Measurements from ENCODE around the gene PIM1.

The PIM1 gene

DNA sequence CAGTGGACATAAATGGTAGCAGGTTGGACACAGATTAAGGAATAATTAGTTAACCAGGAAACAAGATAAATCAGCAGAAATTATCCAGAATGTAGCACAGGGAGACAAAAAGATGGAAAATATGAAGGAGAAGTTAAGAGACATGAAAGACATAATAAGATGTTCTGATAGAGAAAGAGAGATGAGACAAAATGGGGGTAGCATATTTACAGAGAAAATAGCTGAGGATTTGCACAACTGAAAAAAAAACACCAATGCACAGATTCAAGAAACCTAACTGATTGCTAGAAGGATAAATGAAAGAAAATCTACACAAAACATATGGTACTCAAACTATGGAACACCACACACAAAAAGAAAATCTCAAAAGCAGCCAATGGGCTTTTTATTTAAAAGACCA lies 53.0 kb downstream of the PIM1 start:
- peaks cover 5% of the 10 kb centered on the region for H3K4me1 ChIP-seq (ENCODE audit: control insufficient read depth, insufficient read depth, low read length, poor library complexity, severe bottlenecking)
- H3K27ac ChIP-seq (ENCODE audit: insufficient read depth, low read length, poor library complexity, severe bottlenecking) = no peak overlapping the region
- no peak for DNase-seq
- peak overlapping the region; percentile 66 for H3K4me3 ChIP-seq (ENCODE audit: insufficient read depth, low read depth, low read length, poor library complexity, severe bottlenecking)
- no peaks in the 10 kb centered on the region for H3K36me3 ChIP-seq (ENCODE audit: control insufficient read depth, insufficient read depth, low read length)
- no peaks in the 10 kb centered on the region for H3K27me3 ChIP-seq (replicated peaks; ENCODE audit: control insufficient read depth, insufficient read depth, low read length, poor library complexity, severe bottlenecking)
- no peaks in the 10 kb centered on the region for H3K9me3 ChIP-seq (ENCODE audit: control insufficient read depth, low read length)

Data from effector memory CD4-positive, alpha-beta T cell (primary cell).